Islet of Langerhans (tissue), 1 donor: ENCODE measurements around the gene AGBL4.

Experiments
- FAIRE-seq: peaks from one replicate; lab custom pipeline; 2011; peaks lifted over from hg19 to GRCh38; lab: Jason Lieb, UNC

Gene AGBL4

GRCh38 chr1:48717082-48717481 is 1306.7 kb downstream of the AGBL4 start:
- no peak for FAIRE-seq

GRCh38 chr1:48715921-48716320 is 1307.8 kb downstream of the AGBL4 start:
- no peak for FAIRE-seq

- no peak for FAIRE-seq
These were observed 1312.8 kb downstream of the AGBL4 start for GRCh38 chr1:48710915-48711314.

GRCh38 chr1:48710318-48710717 is 1313.4 kb downstream of the AGBL4 start:
- FAIRE-seq: no peak

GRCh38 chr1:48704736-48705135 is 1319.0 kb downstream of the AGBL4 start:
- no peak for FAIRE-seq

- no peak for FAIRE-seq
These were observed 1322.3 kb downstream of the AGBL4 start for GRCh38 chr1:48701445-48701844.

- no peak for FAIRE-seq
These were observed 1326.6 kb downstream of the AGBL4 start for GRCh38 chr1:48697066-48697707.

- no peak for FAIRE-seq
These were observed 1328.6 kb downstream of the AGBL4 start for GRCh38 chr1:48695161-48695560.

GRCh38 chr1:48693674-48694320 is 1330.0 kb downstream of the AGBL4 start:
- no peak for FAIRE-seq

GRCh38 chr1:48693180-48693579 is 1330.6 kb downstream of the AGBL4 start:
- FAIRE-seq: no peak

GRCh38 chr1:48692235-48692634 is 1331.5 kb downstream of the AGBL4 start:
- no peak for FAIRE-seq

GRCh38 chr1:48691429-48692001 is 1332.2 kb downstream of the AGBL4 start:
- no peak for FAIRE-seq

- FAIRE-seq: no peak
These were observed 1335.5 kb downstream of the AGBL4 start for GRCh38 chr1:48688102-48688760.

GRCh38 chr1:48687282-48688045 is 1336.3 kb downstream of the AGBL4 start:
- FAIRE-seq: no peak

GRCh38 chr1:48686159-48686558 is 1337.6 kb downstream of the AGBL4 start:
- FAIRE-seq: no peak

GRCh38 chr1:48684381-48684780 is 1339.4 kb downstream of the AGBL4 start:
- FAIRE-seq: no peak

- FAIRE-seq: no peak
These were observed 1339.9 kb downstream of the AGBL4 start for GRCh38 chr1:48683839-48684238.

GRCh38 chr1:48681476-48682305 is 1342.1 kb downstream of the AGBL4 start:
- FAIRE-seq: no peak

GRCh38 chr1:48680411-48681035 is 1343.2 kb downstream of the AGBL4 start:
- no peak for FAIRE-seq

GRCh38 chr1:48679859-48680258 is 1343.9 kb downstream of the AGBL4 start:
- no peak for FAIRE-seq
